Mesenchymal stem cell (in vitro differentiated cells and primary cell): ENCODE results near the gene DUSP1.
A peak's percentile ranks its signal among the peaks of the same experiment; 100 is the strongest.

Source experiments
- DNase-seq: peaks from one replicate; pipeline ENCODE4 v3.0.0-alpha.2; 2013
- H2AFZ ChIP-seq: one replicate; pipeline ENCODE4 v1.6.1; 2013; ENCODE audit warnings: low read depth, mild to moderate bottlenecking, control low read depth, inconsistent platforms, low read length, moderate library complexity
- H2AK5ac ChIP-seq: 2 replicates; pipeline ENCODE4 v1.6.1; 2013; ENCODE audit warnings: low read length, moderate library complexity, mild to moderate bottlenecking, inconsistent platforms; ENCODE audit not compliant: severe bottlenecking
- H2BK120ac ChIP-seq: one replicate; pipeline ENCODE4 v1.6.1; 2013; ENCODE audit warnings: low read depth, mild to moderate bottlenecking, inconsistent platforms, low read length, moderate library complexity
- H2BK12ac ChIP-seq, 2 experiments: one replicate each; pipeline ENCODE4 v1.6.1; 2013; ENCODE audit warnings: inconsistent platforms in 2 of 2, low read length in 2 of 2, mild to moderate bottlenecking in 2 of 2, moderate library complexity in 2 of 2, control low read depth in 1 of 2
- H2BK15ac ChIP-seq: one replicate; pipeline ENCODE4 v1.6.1; 2013; ENCODE audit warnings: mild to moderate bottlenecking, low read depth, inconsistent platforms; ENCODE audit not compliant: poor library complexity, severe bottlenecking
- H2BK5ac ChIP-seq: 2 replicates; pipeline ENCODE4 v1.6.1; 2013; ENCODE audit warnings: low read depth, mild to moderate bottlenecking, low read length, control low read depth, inconsistent platforms; ENCODE audit not compliant: poor library complexity, severe bottlenecking
- H3K14ac ChIP-seq, 2 experiments: one replicate each; pipeline ENCODE4 v1.6.1; 2013; ENCODE audit warnings: inconsistent platforms in 2 of 2, low read length in 2 of 2, control low read depth in 1 of 2, mild to moderate bottlenecking in 1 of 2, moderate library complexity in 1 of 2
- H3K18ac ChIP-seq, 2 experiments: one replicate each; pipeline ENCODE4 v1.6.1; 2013; ENCODE audit warnings: inconsistent platforms in 2 of 2, low read length in 2 of 2, control low read depth in 1 of 2, low read depth in 1 of 2, mild to moderate bottlenecking in 1 of 2
- H3K23ac ChIP-seq, 2 experiments: one replicate each; pipeline ENCODE4 v1.6.1; 2013; ENCODE audit warnings: inconsistent platforms in 2 of 2, low read length in 2 of 2, mild to moderate bottlenecking in 2 of 2, moderate library complexity in 2 of 2, control low read depth in 1 of 2
- H3K27ac ChIP-seq: 2 replicates; pipeline ENCODE4 v1.5.1; 2013; ENCODE audit warnings: mild to moderate bottlenecking, moderate library complexity, low read length, control low read depth, inconsistent platforms; ENCODE audit not compliant: poor library complexity, severe bottlenecking
- H3K27me3 ChIP-seq, 2 experiments: 2 replicates each; pipeline versions ENCODE4 v1.6.1 to v1.7.0; 2013; ENCODE audit warnings: low read length in 2 of 2, mild to moderate bottlenecking in 2 of 2, moderate library complexity in 2 of 2, control low read depth in 1 of 2, inconsistent platforms in 1 of 2; ENCODE audit not compliant: control insufficient read depth in 1 of 2, insufficient read depth in 1 of 2
- H3K36me3 ChIP-seq, 2 experiments: 2 replicates each; pipeline versions ENCODE4 v1.6.1 to v1.7.0; 2013; ENCODE audit warnings: low read length in 2 of 2, control low read depth in 1 of 2, inconsistent platforms in 1 of 2, low read depth in 1 of 2, mild to moderate bottlenecking in 1 of 2; ENCODE audit not compliant: insufficient read depth in 2 of 2, control insufficient read depth in 1 of 2
- H3K4ac ChIP-seq, 2 experiments: one replicate each; pipeline ENCODE4 v1.6.1; 2013; ENCODE audit warnings: inconsistent platforms in 2 of 2, low read length in 2 of 2, mild to moderate bottlenecking in 2 of 2, moderate library complexity in 2 of 2, control low read depth in 1 of 2, low read depth in 1 of 2
- H3K4me1 ChIP-seq: 2 replicates; pipeline ENCODE4 v1.6.1; 2013; ENCODE audit warnings: low read depth, low read length, control low read depth; ENCODE audit not compliant: control insufficient read depth, insufficient read depth
- H3K4me2 ChIP-seq: 2 replicates; pipeline ENCODE4 v1.6.1; 2013; ENCODE audit warnings: low read length, mild to moderate bottlenecking, inconsistent platforms; ENCODE audit not compliant: poor library complexity, severe bottlenecking
- H3K4me3 ChIP-seq, 2 experiments: 2 replicates each; pipeline versions ENCODE4 v1.5.1 to v1.7.0; 2013; ENCODE audit warnings: low read length in 2 of 2, mild to moderate bottlenecking in 2 of 2, control low read depth in 1 of 2, low read depth in 1 of 2; ENCODE audit not compliant: insufficient read depth in 1 of 2
- H3K79me1 ChIP-seq: replicated peaks from 2 replicates; pipeline ENCODE4 v1.6.1; 2013; ENCODE audit warnings: mild to moderate bottlenecking, control low read depth, low read length, inconsistent platforms; ENCODE audit not compliant: poor library complexity, severe bottlenecking
- H3K9ac ChIP-seq: 2 replicates; pipeline ENCODE4 v1.7.0; 2013; ENCODE audit warnings: mild to moderate bottlenecking, low read length, moderate library complexity
- H3K9me3 ChIP-seq: 2 replicates; pipeline ENCODE4 v1.7.0; 2013; ENCODE audit warnings: mild to moderate bottlenecking, low read length; ENCODE audit not compliant: control insufficient read depth
- H4K8ac ChIP-seq: one replicate; pipeline ENCODE4 v1.6.1; 2013; ENCODE audit warnings: inconsistent platforms, mild to moderate bottlenecking, low read length, moderate library complexity
- H4K91ac ChIP-seq: one replicate; pipeline ENCODE4 v1.6.1; 2013; ENCODE audit warnings: mild to moderate bottlenecking, low read length, inconsistent platforms
- WGBS: methylation state at CpG from one replicate; pipeline ENCODE4 v1.1.7; 2013; ENCODE audit warnings: mixed read lengths; 5-methylcytosine and 5-hydroxymethylcytosine counted together

DUSP1 gene

GRCh38 chr5:172730981-172731679, 39.9 kb downstream of the DUSP1 start:
- H3K36me3 ChIP-seq: no peaks in the 10 kb centered on the region

GRCh38 chr5:172730222-172730621, 40.8 kb downstream of the DUSP1 start:
- Histone ChIP-seq H3K23ac (no peak overlapping the region), H4K91ac (no peak overlapping the region), H2BK5ac (no peak overlapping the region), H2BK15ac (no peak overlapping the region), H2AFZ (no peak overlapping the region), H3K9me3 (no peaks in the 10 kb centered on the region), H3K4me1 (peaks cover 27% of the 10 kb centered on the region), H3K4me3 (no peak overlapping the region), H4K8ac (no peak overlapping the region), H2BK12ac (no peak overlapping the region), H3K4me2 (no peak overlapping the region), H2AK5ac (no peak overlapping the region), H3K9ac (no peak overlapping the region), H3K14ac (no peak overlapping the region), H3K36me3 (no peaks in the 10 kb centered on the region), H3K27me3 (no peaks in the 10 kb centered on the region), H3K18ac (no peak overlapping the region), H2BK120ac (no peak overlapping the region), H3K79me1 (no peaks in the 10 kb centered on the region), H3K27ac (no peak overlapping the region), H3K4ac (no peak overlapping the region)
- WGBS: 96% methylated on average over 6 of the region's 6 CpGs
- DNase-seq: no peak

More at GRCh38 chr5:172730981-172731679, 39.9 kb downstream of the DUSP1 start:
- Histone ChIP-seq H3K27me3 (no peaks in the 10 kb centered on the region), H3K23ac (no peak overlapping the region), H3K4me2 (no peak overlapping the region), H2BK120ac (no peak overlapping the region), H2BK5ac (no peak overlapping the region), H3K27ac (no peak overlapping the region), H3K18ac (peak overlapping the region in 1 of 2 experiments; percentile 13), H4K91ac (peak overlapping the region; percentile 71), H3K4ac (no peak overlapping the region), H3K9me3 (no peaks in the 10 kb centered on the region), H3K14ac (peak overlapping the region in 1 of 2 experiments; percentile 46), H4K8ac (no peak overlapping the region), H2BK12ac (peak overlapping the region in 1 of 2 experiments; percentile 66), H2AK5ac (peak overlapping the region; percentile 4), H3K9ac (peak overlapping the region; percentile 95), H3K79me1 (no peaks in the 10 kb centered on the region), H2AFZ (no peak overlapping the region), H3K4me1 (peaks cover 34% of the 10 kb centered on the region), H2BK15ac (no peak overlapping the region), H3K4me3 (no peak overlapping the region)
- DNase-seq: no peak
- WGBS: 85% methylated on average over 16 of the region's 16 CpGs

GRCh38 chr5:172729588-172729987, 41.4 kb downstream of the DUSP1 start:
- no peak overlapping the region for H3K4ac ChIP-seq
- H3K4me3 ChIP-seq: no peak overlapping the region
- H3K27me3 ChIP-seq: no peaks in the 10 kb centered on the region
- H3K27ac ChIP-seq: no peak overlapping the region
- no peak overlapping the region for H2BK15ac ChIP-seq
- WGBS: 92% methylated on average over 13 of the region's 13 CpGs
- peaks cover 23% of the 10 kb centered on the region for H3K4me1 ChIP-seq
- no peak overlapping the region for H2BK5ac ChIP-seq
- H3K79me1 ChIP-seq: no peaks in the 10 kb centered on the region
- no peak overlapping the region for H2AK5ac ChIP-seq
- DNase-seq: no peak
- H4K91ac ChIP-seq: peak overlapping the region; percentile 0
- H3K23ac ChIP-seq: no peak overlapping the region
- H3K14ac ChIP-seq: no peak overlapping the region
- no peak overlapping the region for H2AFZ ChIP-seq
- H3K9me3 ChIP-seq: no peaks in the 10 kb centered on the region
- no peak overlapping the region for H2BK12ac ChIP-seq
- H4K8ac ChIP-seq: no peak overlapping the region
- H3K18ac ChIP-seq: no peak overlapping the region
- no peaks in the 10 kb centered on the region for H3K36me3 ChIP-seq
- no peak overlapping the region for H3K4me2 ChIP-seq
- no peak overlapping the region for H2BK120ac ChIP-seq
- H3K9ac ChIP-seq: no peak overlapping the region

GRCh38 chr5:172728481-172729241, 42.3 kb downstream of the DUSP1 start:
- H3K9me3 ChIP-seq: no peaks in the 10 kb centered on the region
- H2AK5ac ChIP-seq: no peak overlapping the region
- no peak for DNase-seq
- H2AFZ ChIP-seq: no peak overlapping the region
- no peak overlapping the region for H2BK12ac ChIP-seq
- 80% methylated on average over 10 of the region's 10 CpGs for WGBS
- H3K27ac ChIP-seq: no peak overlapping the region
- no peak overlapping the region for H2BK120ac ChIP-seq
- no peak overlapping the region for H3K4me2 ChIP-seq
- peaks cover 18% of the 10 kb centered on the region for H3K4me1 ChIP-seq
- no peak overlapping the region for H2BK5ac ChIP-seq
- H3K9ac ChIP-seq: no peak overlapping the region
- no peak overlapping the region for H2BK15ac ChIP-seq
- H3K27me3 ChIP-seq: no peaks in the 10 kb centered on the region
- H4K8ac ChIP-seq: no peak overlapping the region
- no peak overlapping the region for H3K14ac ChIP-seq
- H3K23ac ChIP-seq: no peak overlapping the region
- H3K4me3 ChIP-seq: no peak overlapping the region
- H3K79me1 ChIP-seq: no peaks in the 10 kb centered on the region
- no peak overlapping the region for H3K4ac ChIP-seq
- no peak overlapping the region for H4K91ac ChIP-seq
- no peak overlapping the region for H3K18ac ChIP-seq
- H3K36me3 ChIP-seq: no peaks in the 10 kb centered on the region
